MM.1S (cell line): ENCODE results near the gene SF3B4.

Experiments used
- EZH2 ChIP-seq: fragments of 300-600 bp; sonication (generic); optimal IDR thresholded peaks from 2 replicates; pipeline ENCODE3; 2017; ENCODE audit warnings: low read depth, mild to moderate bottlenecking, antibody characterized with exemption, low read length, mixed read lengths
- TF ChIP-seq, protein P1 (sequence below): fragments of 300-600 bp; sonication (generic); IDR thresholded peaks from 2 replicates; pipeline ENCODE4 v1.5.1; 2016; ENCODE audit warnings: antibody characterized with exemption, low read length, mixed read lengths

DNA sequence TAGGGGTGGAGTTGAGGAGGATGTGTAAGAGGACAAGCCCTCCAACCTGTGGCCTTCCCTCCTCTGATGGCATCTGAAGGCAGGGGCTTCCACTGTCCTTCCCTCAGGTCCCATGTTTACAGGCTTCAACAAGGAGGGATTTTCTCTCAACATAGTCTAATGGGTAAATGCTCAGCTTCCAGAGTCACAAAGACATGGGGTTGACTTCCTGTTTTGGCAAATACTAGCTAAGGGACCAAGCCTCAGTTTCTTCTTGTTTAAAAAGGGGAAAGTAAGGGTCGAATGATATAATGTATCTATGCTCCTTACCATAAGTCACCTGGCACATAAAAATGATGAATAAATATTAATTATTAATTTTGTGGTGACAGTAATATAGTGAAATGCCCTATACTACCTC is 13.1 kb downstream of the SF3B4 start:
- TF ChIP-seq, protein P1, sequence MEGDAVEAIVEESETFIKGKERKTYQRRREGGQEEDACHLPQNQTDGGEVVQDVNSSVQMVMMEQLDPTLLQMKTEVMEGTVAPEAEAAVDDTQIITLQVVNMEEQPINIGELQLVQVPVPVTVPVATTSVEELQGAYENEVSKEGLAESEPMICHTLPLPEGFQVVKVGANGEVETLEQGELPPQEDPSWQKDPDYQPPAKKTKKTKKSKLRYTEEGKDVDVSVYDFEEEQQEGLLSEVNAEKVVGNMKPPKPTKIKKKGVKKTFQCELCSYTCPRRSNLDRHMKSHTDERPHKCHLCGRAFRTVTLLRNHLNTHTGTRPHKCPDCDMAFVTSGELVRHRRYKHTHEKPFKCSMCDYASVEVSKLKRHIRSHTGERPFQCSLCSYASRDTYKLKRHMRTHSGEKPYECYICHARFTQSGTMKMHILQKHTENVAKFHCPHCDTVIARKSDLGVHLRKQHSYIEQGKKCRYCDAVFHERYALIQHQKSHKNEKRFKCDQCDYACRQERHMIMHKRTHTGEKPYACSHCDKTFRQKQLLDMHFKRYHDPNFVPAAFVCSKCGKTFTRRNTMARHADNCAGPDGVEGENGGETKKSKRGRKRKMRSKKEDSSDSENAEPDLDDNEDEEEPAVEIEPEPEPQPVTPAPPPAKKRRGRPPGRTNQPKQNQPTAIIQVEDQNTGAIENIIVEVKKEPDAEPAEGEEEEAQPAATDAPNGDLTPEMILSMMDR: no peak
- TF ChIP-seq EZH2: no peak
